Endothelial cell of umbilical vein (primary cell): ENCODE results near the gene FLRT2.

ENCODE experiments used
- CTCF ChIP-seq, 2 donors: IDR thresholded peaks; 1 replicate in 1 of 2; 2 replicates in 1 of 2; pipeline ENCODE4 v1.5.1; 2011; ENCODE audit warnings: low read length in 2 of 2, mild to moderate bottlenecking in 2 of 2, moderate library complexity in 2 of 2, control low read depth in 1 of 2, inconsistent platforms in 1 of 2, low read depth in 1 of 2; ENCODE audit not compliant: insufficient read depth in 1 of 2; ENCODE audit errors: extremely low read depth in 1 of 2
- EZH2 ChIP-seq: IDR thresholded peaks from 2 replicates; pipeline ENCODE4 v1.6.1; 2012; ENCODE audit warnings: borderline replicate concordance, low read depth, mild to moderate bottlenecking, moderate library complexity, low read length, inconsistent platforms; ENCODE audit not compliant: severe bottlenecking
- FOS ChIP-seq: IDR thresholded peaks from 2 replicates; pipeline ENCODE4 v1.6.1; 2011; ENCODE audit warnings: mild to moderate bottlenecking, low read length, moderate library complexity, borderline replicate concordance; ENCODE audit not compliant: insufficient read depth
- GATA2 ChIP-seq: IDR thresholded peaks from 2 replicates; pipeline ENCODE4 v1.7.0; 2011; ENCODE audit warnings: low read depth, mild to moderate bottlenecking, moderate library complexity, mixed read lengths, low read length; ENCODE audit not compliant: insufficient read length, insufficient read depth
- JUN ChIP-seq: IDR thresholded peaks from 2 replicates; pipeline ENCODE4 v1.6.1; 2011; ENCODE audit warnings: borderline replicate concordance, low read depth; ENCODE audit not compliant: insufficient read length, insufficient read depth
- MAX ChIP-seq: IDR thresholded peaks from 2 replicates; pipeline ENCODE4 v1.6.1; 2011; ENCODE audit not compliant: insufficient read depth, insufficient read length
- MYC ChIP-seq: IDR thresholded peaks from one replicate; pipeline ENCODE4 v1.6.1; 2011; ENCODE audit warnings: mild to moderate bottlenecking, low read depth, low read length
- POLR2A ChIP-seq: IDR thresholded peaks from 2 replicates; pipeline ENCODE4 v1.6.1; 2012; ENCODE audit warnings: low read depth, mild to moderate bottlenecking, control low read depth, low read length
- POLR2AphosphoS5 ChIP-seq: IDR thresholded peaks from 2 replicates; pipeline ENCODE4 v1.6.1; 2012; ENCODE audit warnings: low read depth, mild to moderate bottlenecking, control low read depth, low read length, moderate library complexity; ENCODE audit not compliant: insufficient read depth

GRCh38 chr14:85701763-85702162 lies 171.8 kb downstream of the FLRT2 start:
- TF ChIP-seq JUN (no peak), POLR2A (no peak), CTCF (IDR thresholded peaks at IDR 0.05; ENCODE audit: extremely low read depth in 1 of 2, insufficient read depth in 1 of 2, low read depth in 1 of 2, low read length in 2 of 2) (no peak), EZH2 (no peak), FOS (no peak), MYC (no peak), POLR2AphosphoS5 (no peak), GATA2 (no peak), MAX (no peak)
